Heart left ventricle (tissue), 16 donors: ENCODE results near the gene CRACDL. TPM values are rescaled to one million over a fixed set of nuclear protein-coding genes. Genes with fewer than 3 reads are reported as not detected.

ENCODE experiments used
- ATAC-seq, 4 donors: fragments of 200-7000 bp; cut with Tn5 transposase; one replicate each; pipeline ENCODE4 v1.9.1; 2020 to 2022; ENCODE audit warnings: moderate library complexity in 4 of 4, mild to moderate bottlenecking in 3 of 4, moderate number of reproducible peaks in 1 of 4
- DNase-seq, 5 donors: peaks; one replicate each; pipeline ENCODE4 v3.0.0-alpha.2; 2020
- H3K27ac ChIP-seq, 12 donors: fragments of 200-600 bp; sonication (generic) in 4 of 12; one replicate each; pipeline versions ENCODE4 v1.5.0 to v1.8.0; 2016 to 2022; ENCODE audit warnings: mild to moderate bottlenecking in 2 of 12
- H3K27me3 ChIP-seq, 9 donors: fragments of 200-600 bp; sonication (generic) in 2 of 9; one replicate each; pipeline versions ENCODE4 v1.5.1 to v1.8.0; 2016 to 2022; ENCODE audit warnings: mild to moderate bottlenecking in 3 of 9
- H3K36me3 ChIP-seq, 9 donors: fragments of 200-600 bp; sonication (generic) in 2 of 9; one replicate each; pipeline versions ENCODE4 v1.5.0 to v1.8.0; 2018 to 2022; ENCODE audit warnings: mild to moderate bottlenecking in 2 of 9
- H3K4me1 ChIP-seq, 12 donors: fragments of 200-600 bp; sonication (generic) in 4 of 12; one replicate each; pipeline versions ENCODE4 v1.5.0 to v1.8.0; 2016 to 2022; ENCODE audit warnings: mild to moderate bottlenecking in 3 of 12
- H3K4me3 ChIP-seq, 12 donors: fragments of 200-600 bp; sonication (generic) in 4 of 12; one replicate each; pipeline versions ENCODE4 v1.5.0 to v1.8.0; 2017 to 2022; ENCODE audit warnings: mild to moderate bottlenecking in 9 of 12, moderate library complexity in 4 of 12
- H3K9me3 ChIP-seq, 12 donors: fragments of 200-600 bp; sonication (generic) in 4 of 12; one replicate each; pipeline versions ENCODE4 v1.5.0 to v1.8.0; 2016 to 2022; ENCODE audit warnings: mild to moderate bottlenecking in 1 of 12
- CTCF ChIP-seq, 12 donors: fragments of 200-600 bp; sonication (generic) in 4 of 12; IDR thresholded peaks; one replicate each; pipeline versions ENCODE4 v1.5.0 to v1.8.0; 2018 to 2022; ENCODE audit warnings: antibody characterized with exemption in 12 of 12, mild to moderate bottlenecking in 5 of 12
- POLR2A ChIP-seq, 2 donors: fragments of 450-650 bp; IDR thresholded peaks; one replicate each; pipeline ENCODE4 v1.6.1; 2017; ENCODE audit warnings: antibody characterized with exemption in 2 of 2, mild to moderate bottlenecking in 2 of 2, moderate library complexity in 2 of 2
- WGBS, 4 donors: extraction: QIAGEN DNeasy Blood & Tissue Kit in 2 of 4; methylation state at CpG; one replicate each; pipeline versions ENCODE4 v1.1.5 to v1.1.7; 2013 to 2018; 5-methylcytosine and 5-hydroxymethylcytosine counted together
- intact Hi-C, 10 donors: fragments of 100-400 bp; cut with DNase I; formaldehyde crosslinking; loops; one replicate each; pipeline versions ENCODE4 v1.11.1 to v1.14.2; 2022
- polyA plus RNA-seq, 2 donors: library from polyadenylated mRNA; stranded (reverse); fragments of 200-250 nt; gene quantifications; one replicate each; pipeline ENCODE4 v1.2.3, GENCODE V29; 2013
- total RNA-seq, 9 donors: library from RNA; depleted of rRNA in 2 of 9; stranded (reverse); fragments of >200 nt in 2 of 9; fragmentation: NEBNext Ultra II Directional in 3 of 9; extraction: Animal tissue kit (Norgen Biotek cat#: 25700) in 3 of 9; gene quantifications; one replicate each; pipeline versions ENCODE4 v1.1.0 to v1.2.4, GENCODE V29; 2016 to 2023
- donor health status: ischemic (EF 13 %, LVEDD 7.1; RV severe dilation, severe dysfunction).
- donor health status: healthy with polysubstance abuse.
- donor health status: DM: no; HTN: yes; CAD: no.
- donor health status: DM: no; HTN: no; CAD: no.
- donor health status: ischemic (EF 25% LVEDD 6.9; RV normal size, moderate dysfunction).
- donor health status: ischemic (EF 25% LVEDD 5.7; RV mildly dilated, moderate dysfunction).
- donor health status: healthy.
- donor health status: DM: yes; HTN: yes; CAD: no.
- donor health status: ischemic (EF 35%, LVEDD 5.7; RV mildly dilated, moderate dysfunction).
- donor health status: nonischemic (EF 11% LVEDD 7.7; RV severe dilation, severe dysfunction).
- donor health status: DM: yes; HTN: yes; CAD: no.
- donor health status: PGD.
- donor health status: ischemic (EF 29% LVEDD 5.4; RV normal size, mild dysfunction).
- donor health status: nonischemic (EF 23%, LVEDD 6.1; RV moderate dilation, normal function).

The CRACDL gene
- total and polyA plus RNA-seq, 11 donors: 1.1 to 7.4 (median 2.9) TPM

- Histone ChIP-seq H3K4me3 (no peak overlapping the region), H3K36me3 (peaks cover 0 to 19% (median 3%) of the 10 kb centered on the region in 9 donors), H3K9me3 (no peaks in the 10 kb centered on the region), H3K27ac (peak overlapping the region in 2 of 12 donors; percentile 5 to 19), H3K27me3 (no peaks in the 10 kb centered on the region), H3K4me1 (peaks cover 0 to 13% (median 0%) of the 10 kb centered on the region in 12 donors)
- DNase-seq: no peak
- ATAC-seq: peak in 1 of 4 donors; percentile 39
- intact Hi-C loops: no loop called here
- 72 to 78% (median 75%) methylated on average over 11 of the region's 11 CpGs for WGBS, 4 donors
- no peak for TF ChIP-seq CTCF (IDR thresholded peaks at IDR 0.05)
- TF ChIP-seq POLR2A (IDR thresholded peaks at IDR 0.05): no peak
Measured at GRCh38 chr2:98793897-98794830, 141.9 kb downstream of the CRACDL start.

GRCh38 chr2:98793275-98793674, 142.8 kb downstream of the CRACDL start:
- no peak for ATAC-seq
- DNase-seq: no peak
- 88 to 92% (median 90%) methylated on average over 5 of the region's 5 CpGs for WGBS, 4 donors
- TF ChIP-seq CTCF (IDR thresholded peaks at IDR 0.05): no peak
- no peak for TF ChIP-seq POLR2A (IDR thresholded peaks at IDR 0.05)
- intact Hi-C loops: no loop called here
- Histone ChIP-seq H3K36me3 (peaks cover 0 to 19% (median 3%) of the 10 kb centered on the region in 9 donors), H3K27ac (no peak overlapping the region), H3K27me3 (no peaks in the 10 kb centered on the region), H3K4me3 (no peak overlapping the region), H3K4me1 (peaks cover 0 to 12% (median 0%) of the 10 kb centered on the region in 12 donors), H3K9me3 (no peaks in the 10 kb centered on the region)

- no peak for ATAC-seq
- H3K27ac ChIP-seq: no peak overlapping the region
- intact Hi-C loops: no loop called here
- peaks cover 0 to 12% (median 0%) of the 10 kb centered on the region in 12 donors for H3K4me1 ChIP-seq
- H3K27me3 ChIP-seq: no peaks in the 10 kb centered on the region
- TF ChIP-seq POLR2A (IDR thresholded peaks at IDR 0.05) (no peak), CTCF (IDR thresholded peaks at IDR 0.05) (no peak)
- H3K36me3 ChIP-seq: peaks cover 0 to 16% (median 3%) of the 10 kb centered on the region in 9 donors
- no peak overlapping the region for H3K4me3 ChIP-seq
- DNase-seq: no peak
- no peaks in the 10 kb centered on the region for H3K9me3 ChIP-seq
- 92 to 98% (median 97%) methylated on average over 6 of the region's 6 CpGs for WGBS, 4 donors
Measured at GRCh38 chr2:98790221-98790620, 145.8 kb downstream of the CRACDL start.

GRCh38 chr2:98787700-98788099, 148.3 kb downstream of the CRACDL start:
- Histone ChIP-seq H3K4me1 (no peaks in the 10 kb centered on the region), H3K4me3 (no peak overlapping the region), H3K9me3 (peaks cover 0 to 7% (median under 1%) of the 10 kb centered on the region in 12 donors), H3K27me3 (no peaks in the 10 kb centered on the region), H3K27ac (no peak overlapping the region), H3K36me3 (peaks cover 0 to 5% (median 0%) of the 10 kb centered on the region in 9 donors)
- TF ChIP-seq CTCF (IDR thresholded peaks at IDR 0.05) (no peak), POLR2A (IDR thresholded peaks at IDR 0.05) (no peak)
- DNase-seq: no peak
- intact Hi-C loops: no loop called here
- WGBS, 4 donors: 69 to 79% (median 78%) methylated on average over 7 to 8 of the region's 8 CpGs
- no peak for ATAC-seq
